GM12891 (cell line): ENCODE data around the gene PCDH9.

Source experiments
- PAX5 ChIP-seq: IDR thresholded peaks from 2 replicates; pipeline ENCODE4 v1.6.1; 2011; ENCODE audit warnings: low read length, moderate library complexity, mild to moderate bottlenecking; ENCODE audit not compliant: insufficient read depth, severe bottlenecking
- POLR2A ChIP-seq: IDR thresholded peaks from 2 replicates; pipeline ENCODE4 v1.6.1; 2011; ENCODE audit warnings: low read depth, low read length, control low read depth
- POLR2AphosphoS5 ChIP-seq: IDR thresholded peaks from 2 replicates; pipeline ENCODE4 v1.6.1; 2011; ENCODE audit warnings: low read depth, low read length, control low read depth
- TAF1 ChIP-seq: IDR thresholded peaks from 2 replicates; pipeline ENCODE4 v1.6.1; 2011; ENCODE audit warnings: low read depth, low read length, control low read depth

DNA sequence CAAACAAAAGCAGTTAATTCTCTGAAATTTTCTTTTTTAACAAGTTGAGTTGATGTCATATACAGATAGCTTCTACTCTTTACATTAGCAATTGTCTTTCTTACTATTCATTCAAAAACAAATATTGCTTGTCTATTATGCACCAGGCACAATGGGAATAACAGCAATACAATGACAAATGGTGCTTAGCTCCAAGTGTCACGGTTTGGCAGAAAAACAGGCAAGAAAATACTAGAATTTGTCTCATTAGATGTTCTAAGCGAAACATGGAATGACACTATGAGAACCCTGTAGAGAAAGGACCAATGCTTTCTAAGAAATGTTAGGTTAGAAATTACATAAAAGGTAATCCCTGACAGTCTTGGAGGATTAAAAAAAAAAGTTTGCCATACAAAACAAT, 187.6 kb downstream of the PCDH9 start:
- TF ChIP-seq POLR2A (no peak), TAF1 (no peak), PAX5 (no peak), POLR2AphosphoS5 (no peak)
